ENCODE data around the gene ZBTB2. TPM values are rescaled to one million over a fixed set of nuclear protein-coding genes. Genes with fewer than 3 reads are reported as not detected.

The ZBTB2 gene
- total and polyA plus RNA-seq, 2 donors from 2014 or later = 6.0 to 11.2 TPM

- no peak for FAIRE-seq
- H3K27me3 ChIP-seq (ENCODE audit: control insufficient read depth, insufficient read depth, low read length) = no peaks in the 10 kb centered on the region
- no peak for TF ChIP-seq CTCF (IDR thresholded peaks at IDR 0.05; ENCODE audit: borderline replicate concordance, extremely low read depth, insufficient read depth)
- no peaks in the 10 kb centered on the region for H3K4me1 ChIP-seq (ENCODE audit: control insufficient read depth in 2 of 3, insufficient read depth in 2 of 3, low read depth in 1 of 3, low read length in 3 of 3)
- H3K4me3 ChIP-seq (ENCODE audit: low read length in 3 of 3) = no peak overlapping the region
- DNase-seq = no peak
- H3K9ac ChIP-seq (ENCODE audit: low read length in 3 of 3) = no peak overlapping the region
- peaks cover 2 to 39% (median 20%) of the 10 kb centered on the region in 3 donors for H3K36me3 ChIP-seq (ENCODE audit: control insufficient read depth in 2 of 3, insufficient read depth in 3 of 3, low read length in 3 of 3)
- no peaks in the 10 kb centered on the region for H3K9me3 ChIP-seq (ENCODE audit: control insufficient read depth in 2 of 3, insufficient read depth in 1 of 3, low read length in 3 of 3)
- intact Hi-C loops (cut with DNase I) = no loop called here
- H3K27ac ChIP-seq (ENCODE audit: low read depth in 2 of 2, low read length in 2 of 2) = no peak overlapping the region
These were observed 23.4 kb upstream of the ZBTB2 start for GRCh38 chr6:151414641-151415260.

- H3K4me1 ChIP-seq (ENCODE audit: control insufficient read depth in 2 of 3, insufficient read depth in 2 of 3, low read depth in 1 of 3, low read length in 3 of 3) = no peaks in the 10 kb centered on the region
- no peak overlapping the region for H3K9ac ChIP-seq (ENCODE audit: low read length in 3 of 3)
- FAIRE-seq (no peak), DNase-seq (no peak)
- no peak overlapping the region for H3K27ac ChIP-seq (ENCODE audit: low read depth in 2 of 2, low read length in 2 of 2)
- peaks cover 2 to 34% (median 22%) of the 10 kb centered on the region in 3 donors for H3K36me3 ChIP-seq (ENCODE audit: control insufficient read depth in 2 of 3, insufficient read depth in 3 of 3, low read length in 3 of 3)
- TF ChIP-seq CTCF (IDR thresholded peaks at IDR 0.05; ENCODE audit: borderline replicate concordance, extremely low read depth, insufficient read depth) = no peak
- no peaks in the 10 kb centered on the region for H3K9me3 ChIP-seq (ENCODE audit: control insufficient read depth in 2 of 3, insufficient read depth in 1 of 3, low read length in 3 of 3)
- no peaks in the 10 kb centered on the region for H3K27me3 ChIP-seq (ENCODE audit: control insufficient read depth, insufficient read depth, low read length)
- H3K4me3 ChIP-seq (ENCODE audit: low read length in 3 of 3) = no peak overlapping the region
- intact Hi-C loops (cut with DNase I) = no loop called here
These were observed 22.2 kb upstream of the ZBTB2 start for GRCh38 chr6:151413372-151414145.

- Histone ChIP-seq H3K27ac (ENCODE audit: low read depth in 2 of 2, low read length in 2 of 2) (no peak overlapping the region), H3K9ac (ENCODE audit: low read length in 3 of 3) (no peak overlapping the region), H3K36me3 (ENCODE audit: control insufficient read depth in 2 of 3, insufficient read depth in 3 of 3, low read length in 3 of 3) (peaks cover 3 to 34% (median 22%) of the 10 kb centered on the region in 3 donors), H3K9me3 (ENCODE audit: control insufficient read depth in 2 of 3, insufficient read depth in 1 of 3, low read length in 3 of 3) (no peaks in the 10 kb centered on the region), H3K27me3 (ENCODE audit: control insufficient read depth, insufficient read depth, low read length) (no peaks in the 10 kb centered on the region), H3K4me3 (ENCODE audit: low read length in 3 of 3) (no peak overlapping the region), H3K4me1 (ENCODE audit: control insufficient read depth in 2 of 3, insufficient read depth in 2 of 3, low read depth in 1 of 3, low read length in 3 of 3) (no peaks in the 10 kb centered on the region)
- intact Hi-C loops (cut with DNase I) = no loop called here
- TF ChIP-seq CTCF (IDR thresholded peaks at IDR 0.05; ENCODE audit: borderline replicate concordance, extremely low read depth, insufficient read depth) = no peak
- FAIRE-seq (no peak), DNase-seq (no peak)
These were observed 21.6 kb upstream of the ZBTB2 start for GRCh38 chr6:151412909-151413308.

Measured in kidney (tissue), 14 donors.